Measurements from ENCODE around the gene GABPB1. TPM values are rescaled to one million over a fixed set of nuclear protein-coding genes. Genes with fewer than 3 reads are reported as not detected.

The GABPB1 gene
- total RNA-seq, 3 donors from 2014 or later, result 54.6 to 65.8 (median 58.9) TPM

DNA sequence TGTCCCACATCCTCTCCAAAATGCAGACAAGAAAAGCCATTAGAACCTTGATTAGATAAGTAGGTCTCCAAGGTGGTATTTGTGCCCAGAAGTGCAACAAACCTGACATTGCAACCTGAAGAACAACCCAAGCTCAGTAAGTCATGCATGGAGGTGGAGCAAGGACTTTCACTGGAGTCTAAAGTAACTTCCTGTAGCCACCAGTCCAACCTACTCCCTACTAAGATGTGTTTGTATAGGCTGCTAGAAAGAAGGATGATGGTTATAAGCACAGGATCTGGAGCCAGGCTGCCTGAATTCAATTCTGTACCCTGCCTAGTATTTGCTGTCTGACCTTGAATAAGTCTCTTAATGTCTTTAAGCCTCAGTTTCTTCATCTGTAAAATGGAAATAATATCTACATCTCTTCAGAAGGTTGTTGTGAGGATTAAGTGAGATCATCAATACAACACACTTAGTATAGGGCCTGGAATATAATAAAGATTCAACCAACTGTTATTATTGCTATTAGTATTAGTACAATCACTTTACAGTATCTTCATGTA is 121.7 kb downstream of the GABPB1 start:
- Mint-ChIP-seq H3K4me1 (ENCODE audit: low read depth) (no peaks in the 10 kb centered on the region), H3K36me3 (ENCODE audit: insufficient read depth) (peaks cover 2% of the 10 kb centered on the region), H3K9me3 (no peaks in the 10 kb centered on the region), H3K27me3 (ENCODE audit: low read depth) (no peaks in the 10 kb centered on the region), H3K4me3 (no peak overlapping the region)
- no peak for DNase-seq
- ATAC-seq, result no peak

DNA sequence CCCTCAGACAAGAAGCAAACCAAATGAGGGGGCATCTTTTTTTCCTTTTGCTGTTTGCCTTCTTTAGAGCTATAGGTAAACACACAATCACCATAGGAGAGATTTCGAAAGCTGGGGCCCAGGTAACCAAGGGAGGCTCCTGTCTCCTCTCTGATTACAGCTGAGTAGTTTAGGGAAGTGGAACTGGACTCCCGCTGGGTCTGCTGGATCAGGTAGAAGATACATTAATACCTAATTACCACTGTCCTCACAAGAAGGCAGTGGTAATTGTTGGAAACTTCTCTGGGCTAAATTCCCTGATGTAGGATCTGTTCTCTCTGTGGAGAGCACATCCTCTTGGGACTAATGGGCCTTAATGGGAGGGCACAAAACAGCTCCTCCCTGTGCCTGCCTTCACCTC is 122.2 kb downstream of the GABPB1 start:
- Mint-ChIP-seq H3K4me3 (no peak overlapping the region), H3K36me3 (ENCODE audit: insufficient read depth) (peaks cover 2% of the 10 kb centered on the region), H3K4me1 (ENCODE audit: low read depth) (no peaks in the 10 kb centered on the region), H3K27me3 (ENCODE audit: low read depth) (no peaks in the 10 kb centered on the region), H3K9me3 (no peaks in the 10 kb centered on the region)
- ATAC-seq (no peak), DNase-seq (no peak)

DNA sequence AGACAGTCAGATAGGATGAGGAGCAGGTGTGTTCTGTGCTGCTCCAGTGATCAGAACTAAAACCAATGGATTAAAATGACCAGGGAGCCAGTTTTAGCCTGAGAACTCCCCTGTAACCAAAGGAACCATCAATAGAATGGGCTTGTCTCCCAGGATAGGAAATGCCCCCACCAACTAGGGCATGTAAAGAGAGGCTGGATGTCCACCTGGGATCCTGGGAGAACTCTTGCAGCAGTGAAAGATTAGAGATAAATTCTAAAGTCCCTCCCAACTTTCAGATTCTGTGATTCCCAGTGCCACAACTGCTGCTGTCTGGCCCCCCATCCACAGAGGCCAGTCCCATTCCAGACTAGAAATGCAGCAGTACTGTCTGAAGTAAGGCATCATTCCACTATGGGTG is 123.2 kb downstream of the GABPB1 start:
- H3K27me3 Mint-ChIP-seq (ENCODE audit: low read depth), result no peaks in the 10 kb centered on the region
- peaks cover 2% of the 10 kb centered on the region for H3K36me3 Mint-ChIP-seq (ENCODE audit: insufficient read depth)

DNA sequence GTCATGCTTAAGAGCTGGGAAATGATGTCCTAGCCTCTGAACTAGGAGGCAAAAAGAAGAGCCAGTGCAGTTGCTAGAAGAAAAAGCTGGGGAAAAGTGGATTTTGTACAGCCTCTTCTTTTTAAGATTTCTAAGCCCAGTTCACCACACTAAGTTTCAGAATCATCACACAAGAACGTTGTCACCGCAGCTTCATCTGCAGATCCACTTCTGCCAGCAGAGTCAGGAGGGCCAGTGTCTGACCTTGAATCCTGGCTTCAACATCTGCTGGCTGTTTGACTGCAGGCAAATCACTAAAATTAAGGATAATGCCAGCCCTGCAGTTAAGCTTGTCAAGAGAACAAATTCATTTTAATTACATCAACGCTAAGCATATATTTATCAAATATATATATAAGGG is 125.7 kb downstream of the GABPB1 start:
- ATAC-seq, result no peak
- Mint-ChIP-seq H3K9me3 (no peaks in the 10 kb centered on the region), H3K4me1 (ENCODE audit: low read depth) (no peaks in the 10 kb centered on the region), H3K27me3 (ENCODE audit: low read depth) (no peaks in the 10 kb centered on the region), H3K36me3 (ENCODE audit: insufficient read depth) (peaks cover 2% of the 10 kb centered on the region), H3K4me3 (no peak overlapping the region)
- DNase-seq, result no peak

More for the DNA sequence above, 123.2 kb downstream of the GABPB1 start:
- Mint-ChIP-seq H3K4me3 (no peak overlapping the region), H3K4me1 (ENCODE audit: low read depth) (no peaks in the 10 kb centered on the region), H3K9me3 (no peaks in the 10 kb centered on the region)
- DNase-seq (no peak), ATAC-seq (no peak)

DNA sequence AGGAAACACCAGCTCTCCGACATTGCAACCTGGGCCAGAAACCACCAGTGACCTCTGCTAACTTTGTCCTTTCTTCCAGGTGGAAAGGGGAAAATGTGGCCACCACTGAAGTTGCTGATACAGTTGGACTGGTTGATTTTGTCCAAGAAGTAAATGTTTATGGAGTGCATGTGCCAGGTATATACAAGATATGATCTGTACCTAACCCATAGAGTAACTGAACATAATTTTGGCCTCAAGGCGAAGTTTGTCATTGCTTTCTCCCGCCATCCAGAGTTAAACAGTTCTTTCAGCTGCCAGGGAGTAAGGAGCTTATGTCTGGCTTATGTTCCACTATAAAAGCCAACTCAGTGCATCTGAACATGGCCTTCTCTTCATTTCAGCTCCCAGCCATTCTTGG is 126.1 kb downstream of the GABPB1 start:
- no peak for ATAC-seq
- Mint-ChIP-seq H3K9me3 (no peaks in the 10 kb centered on the region), H3K4me3 (no peak overlapping the region), H3K4me1 (ENCODE audit: low read depth) (no peaks in the 10 kb centered on the region), H3K27me3 (ENCODE audit: low read depth) (no peaks in the 10 kb centered on the region), H3K36me3 (ENCODE audit: insufficient read depth) (peaks cover 2% of the 10 kb centered on the region)
- no peak for DNase-seq

DNA sequence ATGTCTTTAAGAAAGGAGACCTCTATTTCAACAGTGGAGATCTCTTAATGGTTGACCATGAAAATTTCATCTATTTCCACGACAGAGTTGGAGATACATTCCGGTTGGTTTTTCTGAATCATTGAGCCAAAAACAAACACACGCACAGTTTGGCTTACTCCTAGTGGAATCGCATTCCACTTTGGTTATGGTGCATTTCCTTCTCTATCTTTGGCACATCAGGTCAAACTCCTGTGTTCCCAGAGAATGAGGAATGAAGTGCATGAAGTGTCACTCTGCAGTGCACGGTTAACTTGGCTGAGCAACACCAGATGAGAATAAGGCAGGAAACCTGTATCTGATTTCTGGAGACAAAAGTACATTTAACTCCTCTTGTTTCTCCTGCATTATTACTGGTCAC is 127.9 kb downstream of the GABPB1 start:
- Mint-ChIP-seq H3K36me3 (ENCODE audit: insufficient read depth) (peaks cover 2% of the 10 kb centered on the region), H3K27me3 (ENCODE audit: low read depth) (no peaks in the 10 kb centered on the region), H3K4me3 (no peak overlapping the region), H3K9me3 (no peaks in the 10 kb centered on the region), H3K4me1 (ENCODE audit: low read depth) (no peaks in the 10 kb centered on the region)
- ATAC-seq (no peak), DNase-seq (no peak)

DNA sequence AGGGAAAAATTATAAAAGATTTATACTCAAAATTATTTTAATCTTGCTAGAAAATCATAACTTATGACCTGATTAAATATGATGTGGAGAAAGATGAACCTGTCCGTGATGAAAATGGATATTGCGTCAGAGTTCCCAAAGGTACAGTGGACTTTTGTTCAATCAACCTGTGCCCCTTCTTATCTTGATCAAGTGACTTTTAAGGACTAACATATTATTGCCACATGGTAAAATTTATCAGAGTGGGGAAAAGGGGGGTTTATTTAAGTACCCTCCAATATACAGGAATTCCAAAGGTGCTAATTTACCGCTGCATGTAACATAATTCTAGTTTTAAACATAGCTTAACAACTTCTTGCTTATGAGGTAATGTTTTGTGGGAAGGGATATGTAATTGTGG is 129.1 kb downstream of the GABPB1 start:
- no peak for DNase-seq

More for the DNA sequence above, 129.1 kb downstream of the GABPB1 start:
- H3K9me3 Mint-ChIP-seq, result no peaks in the 10 kb centered on the region
- H3K36me3 Mint-ChIP-seq (ENCODE audit: insufficient read depth), result peaks cover 2% of the 10 kb centered on the region
- no peak overlapping the region for H3K4me3 Mint-ChIP-seq
- no peak for ATAC-seq
- no peaks in the 10 kb centered on the region for H3K27me3 Mint-ChIP-seq (ENCODE audit: low read depth)
- H3K4me1 Mint-ChIP-seq (ENCODE audit: low read depth), result no peaks in the 10 kb centered on the region

Other genes starting within 250 kb of the GABPB1 start
- 1 to 10 TPM; 1.4 to 2.7 (median 1.4) TPM for gene ATP8B4, start 236.0 kb downstream of the GABPB1 start, total RNA-seq
- gene SLC27A2, start 173.0 kb downstream of the GABPB1 start, total RNA-seq, result 10 to 100 TPM in 2 of 3 donors, 1 to 10 TPM in 1; 7.2 to 15.0 (median 14.4) TPM
- gene HDC, start 89.5 kb downstream of the GABPB1 start, total RNA-seq, result 1 to 10 TPM in 1 of 3 donors, under 1 TPM in 2; 0.29 to 1.5 (median 0.71) TPM
- gene USP8, start 69.2 kb upstream of the GABPB1 start, total RNA-seq, result 10 to 100 TPM; 40.7 to 47.3 (median 43.1) TPM
- not detected for gene USP50, start 191.5 kb upstream of the GABPB1 start, total RNA-seq